Occipital lobe (tissue), 2 donors: ENCODE results near the gene SH2D6. TPM values are rescaled to one million over a fixed set of nuclear protein-coding genes. Genes with fewer than 3 reads are reported as not detected.
"Not testable (repeated sequence)": the region's sequence is repeated elsewhere in the genome, so short reads cannot be mapped to it uniquely, and the experiment has no call there.

Experiments used
- DNase-seq: peaks from one replicate; lab custom pipeline; 2025; lab: John Stamatoyannopoulos, UW
- total RNA-seq: library from RNA; depleted of rRNA; stranded (reverse); fragments of >200 nt; gene quantifications from one replicate; pipeline ENCODE4 v1.2.3, GENCODE V29; 2014

SH2D6 gene
- 0.47 TPM for total RNA-seq

DNA sequence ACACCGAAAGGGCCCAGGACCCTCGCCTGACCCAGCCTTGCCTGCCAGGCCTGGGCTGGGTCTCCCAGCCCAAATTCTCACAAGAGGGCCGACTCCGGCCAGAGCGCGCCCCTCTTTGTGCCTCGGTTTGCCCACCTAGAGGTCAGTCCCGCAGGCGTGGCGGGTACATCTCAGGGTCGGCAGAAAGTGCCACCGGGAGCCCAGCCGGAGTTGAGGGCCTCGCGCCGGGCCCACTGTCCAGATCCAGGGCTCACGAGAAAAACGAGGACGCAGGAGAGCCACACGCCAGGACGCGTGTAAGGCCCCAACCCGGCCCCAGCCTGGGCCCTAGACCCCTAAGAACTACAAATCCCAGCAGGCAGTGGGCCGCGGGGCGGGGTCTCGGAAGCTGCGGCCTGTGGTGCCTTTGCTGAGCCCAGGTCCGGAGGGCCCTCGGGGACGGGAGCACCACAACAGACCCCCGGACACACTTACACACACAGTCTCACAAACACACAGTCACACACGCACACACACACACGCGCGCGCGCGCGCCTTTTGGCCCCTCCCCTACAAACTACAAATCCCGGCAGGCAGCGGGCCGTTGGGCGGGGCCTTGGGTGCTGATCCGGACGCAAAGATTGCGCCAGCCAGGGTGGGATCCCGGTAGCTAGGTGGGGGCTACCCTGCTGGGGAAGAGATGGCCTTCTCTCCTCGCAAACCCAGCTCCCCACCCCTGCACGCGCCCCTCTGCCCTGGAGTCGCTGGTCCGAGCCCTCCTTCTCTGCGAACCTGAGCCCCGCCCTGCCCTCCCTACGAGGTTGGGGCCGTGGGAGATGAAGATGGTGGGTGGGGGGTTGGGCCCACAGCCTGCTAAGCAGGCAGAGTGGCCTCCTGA, at the start of gene SH2D6:
Gene SH2D6, plus strand, starts transcription at position 583 of the 877 bp plus-strand sequence. CDS start 10,752 bp downstream, outside the sequence.
- DNase-seq = peak; percentile 90

DNA sequence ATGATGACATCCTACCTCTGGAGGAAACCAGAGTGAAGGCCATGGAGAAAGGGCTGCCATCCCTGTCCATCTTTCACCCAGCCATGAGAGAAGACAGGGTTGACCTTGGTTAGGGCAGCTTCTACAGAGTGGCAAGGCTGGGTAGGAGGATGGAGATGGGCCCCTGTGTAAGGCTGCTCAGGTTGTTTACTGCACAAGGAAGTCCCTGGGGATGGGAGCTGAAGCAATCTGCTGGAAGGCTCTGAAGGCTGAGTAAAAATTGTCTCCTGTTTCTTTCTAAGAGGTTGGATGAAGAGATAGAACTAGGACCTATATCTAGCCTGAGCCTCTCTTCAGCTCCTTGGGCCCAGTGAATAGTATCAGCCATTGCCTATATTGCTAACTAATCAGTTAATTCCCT, 49.6 kb upstream of the SH2D6 start:
- DNase-seq = no peak

DNA sequence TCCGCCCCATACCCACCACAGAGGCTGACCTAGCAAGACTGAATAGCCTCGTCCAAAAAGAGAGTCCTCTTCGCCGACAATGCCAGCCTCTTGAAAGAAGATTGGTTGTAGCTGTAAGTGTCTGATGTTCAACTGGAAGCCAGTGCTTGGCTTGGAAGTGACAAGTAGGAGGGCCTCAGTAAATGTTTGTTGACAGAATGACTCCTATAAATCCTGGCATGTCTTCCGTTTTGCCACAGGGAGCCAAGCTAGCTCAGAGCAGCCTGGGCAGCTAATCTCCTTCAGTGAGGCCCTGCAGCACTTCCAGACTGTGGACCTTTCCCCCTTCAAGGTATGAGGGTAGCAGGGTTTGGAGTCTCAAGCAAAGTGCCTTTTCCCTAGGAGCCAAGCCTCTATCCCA, 49.0 kb upstream of the SH2D6 start:
- no peak for DNase-seq

DNA sequence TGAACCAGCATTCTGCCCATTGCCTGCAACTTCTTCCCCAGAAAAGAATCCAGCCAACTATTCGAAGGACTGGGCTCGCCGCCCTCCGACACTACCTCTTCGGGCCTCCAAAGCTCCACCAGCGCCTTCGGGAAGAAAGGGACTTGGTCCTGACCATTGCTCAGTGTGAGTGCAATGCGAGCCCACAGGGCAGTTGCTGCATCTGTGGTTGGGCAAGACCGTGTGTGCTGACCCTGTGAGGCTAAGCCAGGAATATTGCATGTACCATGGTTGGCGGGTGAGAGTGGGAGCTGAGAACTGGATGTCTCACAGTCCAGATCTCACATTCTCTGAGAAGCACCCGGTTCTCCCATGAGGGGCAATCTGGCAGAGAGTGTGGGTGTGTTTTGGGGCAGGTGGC, 47.5 kb upstream of the SH2D6 start:
- no peak for DNase-seq

DNA sequence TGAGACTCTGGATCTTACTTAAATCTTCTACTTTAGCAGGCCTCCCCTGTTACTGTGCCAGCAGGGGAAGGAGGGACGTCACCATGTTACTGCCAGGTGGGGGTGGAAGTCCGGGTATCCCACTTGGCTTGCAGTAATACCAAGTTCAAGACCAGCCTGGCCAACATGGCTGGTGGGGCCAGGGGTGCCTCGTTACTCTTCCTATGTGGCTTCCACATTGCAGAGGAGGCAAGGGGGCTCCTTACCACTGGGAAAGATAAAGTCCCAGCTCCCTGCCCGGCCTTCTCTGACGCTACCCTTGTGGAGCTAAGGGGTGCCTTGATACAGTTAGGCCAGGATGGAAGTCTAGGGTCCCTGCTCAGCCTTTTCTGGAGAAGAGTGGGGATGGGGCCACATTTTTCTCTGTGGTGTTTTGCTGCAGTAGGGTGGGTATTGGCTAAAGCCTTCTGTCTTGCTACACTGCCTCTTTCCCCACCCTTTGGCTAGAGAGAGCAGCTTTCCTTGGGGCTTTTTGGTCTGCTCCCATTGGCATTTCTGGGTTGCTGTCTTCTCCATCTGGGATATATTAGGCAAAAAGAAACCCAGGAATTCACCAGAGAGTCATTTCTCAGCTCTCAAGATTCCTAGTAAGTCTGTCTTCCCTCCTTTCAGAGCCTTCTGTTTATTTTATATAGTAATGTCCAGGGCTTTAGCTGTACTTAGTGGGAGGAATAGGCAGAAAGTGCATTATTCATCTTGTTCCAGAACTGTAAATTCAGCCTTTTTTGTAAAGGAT, 42.0 kb upstream of the SH2D6 start:
- DNase-seq = no peak

DNA sequence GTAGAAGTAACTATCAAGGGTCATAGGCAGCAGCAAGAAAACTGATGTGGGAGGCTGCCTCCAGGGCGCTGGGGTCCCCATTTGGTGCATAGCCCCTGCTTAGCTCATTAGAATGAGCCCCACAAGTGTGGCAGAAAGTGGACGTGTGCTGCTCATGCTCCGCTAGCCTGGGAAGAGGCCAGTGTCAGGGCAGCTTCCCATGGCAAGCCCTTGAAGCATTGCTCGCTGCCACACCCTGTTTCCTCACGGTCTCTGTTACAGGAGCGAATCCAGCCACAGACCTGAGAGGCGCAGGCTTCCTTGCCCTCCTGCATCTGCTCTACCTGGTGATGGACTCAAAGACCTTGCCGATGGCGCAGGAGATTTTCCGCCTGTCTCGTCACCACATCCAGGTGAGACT, 41.4 kb upstream of the SH2D6 start:
- no peak for DNase-seq

DNA sequence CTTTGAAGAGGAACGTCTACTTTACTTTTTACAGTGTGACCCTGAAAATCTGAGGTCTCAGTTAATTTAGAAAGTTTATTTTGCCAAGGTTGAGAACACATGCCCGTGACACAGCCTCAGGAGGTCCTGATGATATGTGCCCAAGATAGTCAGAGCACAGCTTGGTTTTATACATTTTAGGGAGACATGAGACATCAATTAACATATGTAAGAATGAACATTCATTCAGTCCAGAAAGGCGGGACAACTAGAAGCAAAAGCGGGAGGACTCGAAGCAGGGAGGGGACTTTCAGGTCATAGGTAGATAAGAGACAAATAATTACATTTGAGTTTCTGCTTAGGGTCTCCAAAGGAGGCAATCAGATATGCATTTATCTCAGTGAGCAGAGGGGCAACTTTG, 40.3 kb upstream of the SH2D6 start:
- DNase-seq = no peak

DNA sequence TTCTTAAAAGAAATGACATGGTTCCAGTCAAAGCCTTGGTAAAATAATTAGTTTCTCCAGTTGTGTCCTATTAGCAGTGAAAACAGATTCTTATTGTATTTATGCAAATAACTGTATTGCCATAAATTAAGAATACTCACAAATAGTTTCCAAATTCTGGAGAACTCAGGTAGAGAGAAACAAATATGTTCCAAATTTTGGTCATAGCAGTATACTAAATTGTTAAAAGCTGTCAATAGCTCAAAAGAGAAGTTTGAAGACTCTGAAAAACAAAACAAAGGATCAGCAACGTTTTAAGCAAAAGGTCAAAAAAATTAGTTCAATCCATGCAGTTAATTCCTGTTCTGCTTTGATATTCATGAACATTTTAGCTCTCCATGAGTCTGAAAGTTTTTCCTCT, 38.5 kb upstream of the SH2D6 start:
- no peak for DNase-seq

DNA sequence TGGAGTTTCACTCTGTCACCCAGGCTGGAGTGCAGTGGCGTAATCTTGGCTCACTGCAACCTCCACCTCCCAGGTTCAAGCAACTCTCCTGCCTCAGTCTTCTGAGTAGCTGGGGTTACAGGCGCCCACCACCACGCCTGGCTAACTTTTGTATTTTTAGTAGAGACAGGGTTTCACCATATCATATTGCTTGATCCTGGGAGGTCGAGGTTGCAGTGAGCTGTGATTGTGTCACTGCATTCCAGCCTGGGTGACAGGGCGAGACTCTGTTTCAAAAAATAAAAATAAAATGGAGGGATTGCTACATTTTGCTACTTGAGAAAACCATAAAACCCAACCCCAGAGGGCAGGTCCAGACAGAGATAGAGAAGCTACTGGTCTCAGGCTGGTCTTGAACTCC, 35.4 kb upstream of the SH2D6 start:
- DNase-seq = not testable (repeated sequence)

DNA sequence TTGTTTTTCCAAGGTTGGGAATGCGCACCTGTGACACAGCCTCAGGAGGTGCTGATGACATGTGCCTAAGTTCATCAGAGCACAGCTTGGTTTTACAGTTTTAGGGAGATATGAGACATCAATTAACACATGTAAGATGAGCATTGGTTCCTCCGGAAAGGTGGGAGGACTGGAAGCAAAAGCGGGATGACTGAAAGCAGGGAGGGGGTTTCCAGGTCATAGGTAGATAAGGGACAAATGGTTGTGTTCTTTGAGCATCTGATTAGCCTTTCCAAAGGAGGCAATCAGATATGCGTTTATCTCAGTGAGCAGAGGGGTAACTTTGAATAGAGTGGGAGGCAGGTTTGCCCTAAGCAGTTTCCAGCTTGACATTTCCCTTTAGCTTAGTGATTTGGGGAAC, 34.7 kb upstream of the SH2D6 start:
- no peak for DNase-seq

DNA sequence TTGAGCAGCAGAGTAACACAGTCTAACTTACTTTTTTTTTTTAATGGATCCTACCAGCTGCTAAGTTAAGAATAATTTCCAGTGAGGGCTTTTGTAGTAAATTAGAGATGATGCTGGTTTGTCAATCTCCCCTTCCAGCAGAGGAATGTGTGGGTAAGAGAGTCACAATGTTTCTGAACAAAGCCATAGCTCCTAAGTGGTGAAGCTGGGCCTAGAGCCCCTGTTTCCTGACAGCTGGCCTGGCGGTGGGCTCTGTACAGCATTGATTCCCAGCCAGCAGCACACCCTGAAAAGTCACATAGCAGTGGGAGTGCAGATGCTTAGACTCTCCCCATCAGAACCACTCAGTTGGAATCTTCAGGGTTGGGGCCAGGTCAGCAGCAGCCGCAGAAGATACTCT, 32.8 kb upstream of the SH2D6 start:
- no peak for DNase-seq

DNA sequence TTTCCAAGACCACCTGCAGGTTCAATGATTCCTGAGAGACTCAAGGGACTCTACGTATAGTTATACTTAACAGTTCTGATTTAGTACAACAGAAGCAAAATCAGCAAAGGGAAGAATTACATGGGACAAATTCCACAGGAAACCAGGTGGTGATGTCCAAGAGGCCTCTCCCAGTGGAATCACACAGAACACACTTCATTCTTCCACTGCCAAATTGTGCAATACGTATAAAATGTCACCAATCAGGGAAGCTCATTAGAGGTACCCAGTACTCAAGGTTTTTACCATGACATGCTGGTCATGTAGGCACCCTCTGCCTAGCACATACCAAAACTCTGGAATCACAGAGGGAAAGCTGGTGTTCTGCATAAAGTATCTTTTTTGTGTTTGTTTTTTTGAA, 30.8 kb upstream of the SH2D6 start:
- DNase-seq = no peak

DNA sequence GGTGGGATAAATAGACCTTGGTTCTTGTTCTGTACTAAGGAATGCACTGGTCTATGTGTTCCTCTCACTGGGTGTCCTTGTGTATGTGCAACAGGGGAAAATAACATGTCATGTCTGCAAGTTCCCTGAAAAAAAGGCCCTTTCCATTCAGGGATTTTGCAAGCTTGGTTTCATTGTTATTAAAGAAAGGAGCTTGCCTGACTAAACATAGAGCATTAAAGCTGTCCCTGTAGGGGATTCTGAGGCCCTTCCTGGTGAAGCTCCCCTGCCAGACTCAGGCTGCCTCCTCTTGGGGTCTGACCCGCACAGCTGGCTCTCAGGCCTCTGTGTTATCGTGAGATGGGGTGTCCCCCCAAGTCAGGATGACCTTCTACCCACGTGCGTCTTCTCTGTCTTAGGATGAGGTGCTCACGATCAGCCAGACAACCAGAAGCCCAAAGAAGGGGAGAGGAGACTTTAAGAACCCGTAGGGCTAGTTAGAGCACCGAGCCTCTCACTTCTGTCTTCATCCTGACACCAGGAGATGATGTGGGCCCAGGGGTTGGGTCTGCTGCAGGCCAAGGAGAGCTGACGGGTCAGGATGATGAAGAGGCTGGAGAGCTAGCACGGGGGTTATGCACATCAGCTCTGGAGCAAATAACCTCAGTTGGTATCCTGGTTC, 29.5 kb upstream of the SH2D6 start:
- no peak for DNase-seq

DNA sequence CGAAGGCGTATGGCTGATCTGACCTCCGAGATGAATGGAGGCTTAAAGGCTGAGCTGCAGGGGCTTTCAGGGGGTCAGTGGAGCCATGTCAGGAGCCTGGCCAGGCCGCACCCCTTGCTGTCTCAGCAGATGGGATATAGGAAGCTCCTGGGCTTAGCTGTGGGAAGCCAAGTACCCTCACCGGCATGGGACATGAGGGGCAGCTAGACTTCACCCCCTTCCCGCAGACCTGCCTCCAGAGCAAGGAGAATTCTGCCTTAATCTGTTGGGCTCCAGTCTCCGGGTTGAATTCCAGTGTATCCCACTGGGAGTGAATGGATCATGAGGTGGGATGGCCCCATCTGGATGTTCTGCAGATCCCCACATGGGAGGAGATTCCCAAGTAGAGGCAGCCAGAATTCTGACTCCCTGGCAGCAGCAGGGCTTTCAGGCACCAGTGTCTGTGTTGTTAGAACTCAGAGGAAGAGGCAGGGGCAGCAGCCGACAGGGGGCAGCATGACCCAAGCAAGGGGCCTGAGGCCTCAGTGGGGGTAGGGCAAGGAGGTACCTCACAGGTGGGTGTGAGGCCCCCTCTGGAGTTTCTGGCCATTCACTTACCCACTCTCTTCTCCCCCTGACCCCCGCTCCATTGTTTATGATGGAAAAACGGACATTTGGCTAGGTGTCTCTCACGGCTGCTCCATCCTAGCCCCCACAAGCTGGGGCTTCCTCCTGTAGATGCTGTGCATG, 27.4 kb upstream of the SH2D6 start:
- no peak for DNase-seq

DNA sequence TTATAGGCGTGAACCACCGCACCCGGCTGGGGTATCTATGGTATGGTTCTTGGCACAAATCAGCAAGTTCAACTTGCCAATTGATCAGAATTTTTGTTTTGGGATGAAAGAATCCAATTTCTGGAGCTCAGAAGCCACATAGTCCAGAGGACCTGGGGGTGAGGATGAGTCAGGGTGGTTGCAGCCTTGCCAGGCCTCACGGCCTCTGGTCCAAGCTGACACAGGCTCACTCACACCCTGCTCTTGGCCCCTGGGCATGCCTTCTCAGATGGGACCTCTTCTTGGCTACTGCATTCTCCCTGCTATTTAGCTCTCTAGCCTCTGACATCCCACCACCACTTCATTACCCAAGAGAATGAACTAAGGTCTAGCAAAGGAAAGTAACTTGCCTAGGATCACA, 24.7 kb upstream of the SH2D6 start:
- no peak for DNase-seq

DNA sequence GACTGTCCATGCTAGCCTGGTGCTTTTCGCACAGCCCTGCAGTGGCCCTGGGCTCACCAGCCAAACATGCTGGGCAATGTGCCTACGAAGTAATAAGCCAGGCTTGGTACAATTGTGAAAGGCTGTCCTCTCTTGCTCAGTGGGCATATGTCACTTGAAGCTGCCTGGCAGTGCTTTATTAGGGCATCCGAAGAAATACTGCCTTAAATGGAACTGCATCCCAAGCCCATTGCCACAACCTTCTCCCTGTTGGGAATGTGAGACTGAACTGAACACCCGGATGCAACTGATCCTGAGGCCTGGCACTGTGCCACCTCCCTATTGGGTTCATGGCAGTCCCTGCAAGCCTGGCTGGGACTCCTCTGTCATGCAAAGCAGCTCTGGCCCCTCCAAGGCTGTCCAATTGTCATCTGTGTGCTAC, 24.2 kb upstream of the SH2D6 start:
- peak; percentile 51 for DNase-seq

DNA sequence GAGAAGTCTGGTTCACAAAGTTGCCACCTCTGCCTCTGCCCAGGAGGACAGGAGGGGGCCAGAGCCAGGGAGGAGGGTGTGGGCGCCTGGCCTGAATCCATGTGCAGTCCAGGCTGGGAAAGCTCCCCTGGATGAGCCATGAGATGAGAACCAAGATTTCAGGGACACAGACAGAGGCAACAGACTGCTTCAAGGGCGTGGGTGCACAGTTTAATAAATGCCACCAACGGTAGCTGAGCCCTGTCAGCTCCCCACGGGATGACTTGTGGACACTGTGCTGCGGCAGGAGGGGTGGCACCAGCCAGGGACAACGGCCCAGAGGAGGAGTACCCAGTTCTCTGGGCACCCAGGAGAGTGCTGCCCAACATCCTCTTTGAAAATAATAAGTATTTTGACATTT, 23.5 kb upstream of the SH2D6 start:
- no peak for DNase-seq

DNA sequence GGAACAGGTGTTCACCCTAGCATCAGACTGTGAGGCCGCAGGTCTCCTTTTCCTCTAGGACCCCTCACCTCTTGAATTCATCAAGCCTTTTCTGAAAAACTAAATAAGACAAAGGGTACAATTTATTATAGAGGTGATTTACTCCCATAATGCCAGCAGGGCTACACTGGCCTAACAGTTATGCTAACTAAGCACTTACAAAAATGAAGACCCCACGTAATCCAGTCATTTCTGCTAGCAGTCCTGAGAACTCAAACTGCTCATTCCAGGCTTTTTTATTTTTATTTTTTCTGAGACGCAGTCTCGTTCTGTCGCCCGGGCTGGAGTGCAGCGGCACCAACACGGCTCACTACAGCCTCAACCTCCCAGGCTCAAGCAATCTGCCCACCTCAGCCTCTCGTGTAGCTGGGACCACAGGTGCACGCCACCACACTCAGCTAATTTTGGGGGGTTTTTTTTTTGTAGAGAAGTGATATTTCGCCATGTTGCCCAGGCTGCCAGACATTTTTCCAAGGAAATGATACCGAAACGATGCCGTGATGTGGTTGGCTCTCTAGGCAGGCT, 22.5 kb upstream of the SH2D6 start:
- no peak for DNase-seq

DNA sequence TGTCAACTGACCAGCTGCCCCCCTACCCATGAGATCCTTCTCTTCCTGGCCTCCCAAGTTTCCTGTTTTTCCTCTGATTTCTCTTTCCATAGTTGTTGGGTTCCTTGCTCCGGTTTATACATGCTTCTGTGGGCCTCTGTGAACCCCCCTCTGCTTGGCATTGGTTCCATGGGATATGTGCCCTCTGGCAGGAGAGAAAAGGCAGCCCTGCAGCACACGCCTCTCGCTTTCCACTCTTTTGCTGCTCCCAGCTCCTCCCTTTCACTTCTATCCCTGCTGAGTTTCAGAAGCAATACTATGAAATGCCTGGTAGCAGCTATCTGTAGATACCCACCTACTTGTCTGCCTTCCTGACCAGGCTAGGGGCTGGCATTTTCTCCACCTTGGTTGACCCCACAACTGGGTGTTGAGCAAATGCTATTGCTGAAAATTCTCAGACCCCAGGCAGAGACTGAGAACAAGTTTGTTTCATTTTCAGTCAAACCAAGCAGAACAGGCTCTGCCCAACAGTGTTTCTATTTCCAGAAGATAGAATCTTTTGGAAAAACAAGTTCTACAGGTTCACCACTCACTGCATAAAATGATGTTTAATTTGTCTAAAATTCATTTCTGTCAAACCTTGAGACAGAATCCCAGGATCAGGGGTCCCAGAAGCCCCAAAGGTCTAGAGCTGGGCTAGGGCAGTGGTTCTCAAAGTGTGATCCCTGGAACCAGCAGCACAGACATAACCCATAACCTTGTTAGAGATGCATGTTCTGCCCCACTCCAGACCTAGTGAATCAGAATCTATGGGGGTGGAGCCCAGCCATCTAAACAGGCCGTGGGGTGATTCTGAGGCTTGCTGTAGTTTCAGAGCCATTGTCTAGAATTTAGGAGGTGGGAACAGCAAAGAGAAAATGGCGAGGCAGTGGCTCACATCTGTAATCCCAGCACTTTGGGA, 21.7 kb upstream of the SH2D6 start:
- no peak for DNase-seq

DNA sequence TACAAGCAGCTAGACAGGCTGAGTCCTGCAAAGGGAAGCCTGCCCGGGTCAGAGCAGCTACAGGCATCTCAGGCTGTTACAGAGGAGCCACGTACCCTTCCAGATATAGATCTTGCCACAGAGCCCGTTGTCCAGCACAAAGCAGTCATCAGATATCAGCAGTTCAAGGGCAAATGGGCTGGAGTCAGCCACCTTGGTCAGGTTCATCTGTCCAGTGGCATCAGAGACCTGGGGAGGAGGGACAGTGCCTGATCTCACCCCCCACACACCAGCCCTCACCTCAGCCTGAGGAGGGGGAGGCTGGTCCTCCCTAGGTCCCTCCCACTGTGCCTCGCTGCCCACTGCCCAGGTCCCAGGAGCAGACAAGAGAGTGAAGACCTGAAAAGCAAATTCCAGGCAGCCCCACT, 20.6 kb upstream of the SH2D6 start:
- no peak for DNase-seq
